Endodermal cell (in vitro differentiated cells): ENCODE measurements around the gene P2RX7. TPM values are rescaled to one million over a fixed set of nuclear protein-coding genes. Genes with fewer than 3 reads are reported as not detected.

Source experiments
- DNase-seq: peaks from one replicate; pipeline ENCODE4 v3.0.0-alpha.2; 2017
- H3K27ac ChIP-seq: 2 replicates; pipeline ENCODE4 v1.5.1; 2013; ENCODE audit warnings: mild to moderate bottlenecking, low read depth, low read length, moderate library complexity
- H3K27me3 ChIP-seq: 2 replicates; pipeline ENCODE4 v1.6.1; 2013; ENCODE audit warnings: mild to moderate bottlenecking, low read length, moderate library complexity; ENCODE audit not compliant: insufficient read depth, control insufficient read depth, poor library complexity, severe bottlenecking
- H3K36me3 ChIP-seq: 2 replicates; pipeline ENCODE4 v1.7.0; 2013; ENCODE audit warnings: mild to moderate bottlenecking, low read length, moderate library complexity; ENCODE audit not compliant: control insufficient read depth, insufficient read depth
- H3K4me1 ChIP-seq: one replicate; pipeline ENCODE4 v1.7.0; 2013; ENCODE audit warnings: low read length; ENCODE audit not compliant: control insufficient read depth, insufficient read depth
- H3K4me3 ChIP-seq: 2 replicates; pipeline ENCODE4 v1.5.1; 2013; ENCODE audit warnings: mild to moderate bottlenecking, low read length, moderate library complexity
- H3K9ac ChIP-seq: 2 replicates; pipeline ENCODE4 v1.6.1; 2013; ENCODE audit warnings: mild to moderate bottlenecking, low read length, moderate library complexity; ENCODE audit not compliant: poor library complexity, severe bottlenecking; ENCODE audit errors: extremely low read depth
- H3K9me3 ChIP-seq: 2 replicates; pipeline ENCODE4 v1.6.1; 2013; ENCODE audit warnings: mild to moderate bottlenecking, low read length, moderate library complexity; ENCODE audit not compliant: control insufficient read depth
- H3K27ac Mint-ChIP-seq: 2 replicates; pipeline ENCODE4 v1.8.0; 2020; ENCODE audit warnings: mixed read lengths
- H3K27me3 Mint-ChIP-seq: 2 replicates; pipeline ENCODE4 v1.8.0; 2021; ENCODE audit warnings: mild to moderate bottlenecking, mixed read lengths; ENCODE audit not compliant: insufficient read depth
- H3K36me3 Mint-ChIP-seq: 2 replicates; pipeline ENCODE4 v1.8.0; 2020; ENCODE audit warnings: low read depth, mixed read lengths
- H3K4me1 Mint-ChIP-seq: 2 replicates; pipeline ENCODE4 v1.8.0; 2020; ENCODE audit warnings: mixed read lengths
- H3K4me3 Mint-ChIP-seq: 2 replicates; pipeline ENCODE4 v1.8.0; 2020; ENCODE audit warnings: mild to moderate bottlenecking, moderate library complexity, mixed read lengths
- H3K9me3 Mint-ChIP-seq: 2 replicates; pipeline ENCODE4 v1.8.0; 2020; ENCODE audit warnings: mild to moderate bottlenecking, mixed read lengths
- WGBS, 2 experiments: methylation state at CpG; one replicate each; pipeline versions ENCODE4 v1.1.5 to v1.1.7; 2013; ENCODE audit warnings: missing lambda C conversion rate in 2 of 2, mixed read lengths in 1 of 2; ENCODE audit not compliant: insufficient coverage in 1 of 2, insufficient read length in 1 of 2; 5-methylcytosine and 5-hydroxymethylcytosine counted together
- total RNA-seq, 2 donors: library from RNA; stranded (reverse); fragmentation: NEBNext Ultra II Directional in 1 of 2; extraction: Animal tissue kit (Norgen Biotek cat#: 25700) in 1 of 2; gene quantifications; 2 replicates in 1 of 2; 3 replicates in 1 of 2; pipeline ENCODE4 v1.2.1, GENCODE V29; 2021
- TF ChIP-seq, protein P1 (sequence below): fragments of 200-600 bp; sonication (generic); conservative IDR thresholded peaks from 2 replicates; pipeline ENCODE4 v1.5.0; 2021; ENCODE audit warnings: antibody characterized with exemption, mild to moderate bottlenecking

P2RX7 gene
- total RNA-seq, 2 donors from 2014 or later = 0.18 TPM; not detected in 1

DNA sequence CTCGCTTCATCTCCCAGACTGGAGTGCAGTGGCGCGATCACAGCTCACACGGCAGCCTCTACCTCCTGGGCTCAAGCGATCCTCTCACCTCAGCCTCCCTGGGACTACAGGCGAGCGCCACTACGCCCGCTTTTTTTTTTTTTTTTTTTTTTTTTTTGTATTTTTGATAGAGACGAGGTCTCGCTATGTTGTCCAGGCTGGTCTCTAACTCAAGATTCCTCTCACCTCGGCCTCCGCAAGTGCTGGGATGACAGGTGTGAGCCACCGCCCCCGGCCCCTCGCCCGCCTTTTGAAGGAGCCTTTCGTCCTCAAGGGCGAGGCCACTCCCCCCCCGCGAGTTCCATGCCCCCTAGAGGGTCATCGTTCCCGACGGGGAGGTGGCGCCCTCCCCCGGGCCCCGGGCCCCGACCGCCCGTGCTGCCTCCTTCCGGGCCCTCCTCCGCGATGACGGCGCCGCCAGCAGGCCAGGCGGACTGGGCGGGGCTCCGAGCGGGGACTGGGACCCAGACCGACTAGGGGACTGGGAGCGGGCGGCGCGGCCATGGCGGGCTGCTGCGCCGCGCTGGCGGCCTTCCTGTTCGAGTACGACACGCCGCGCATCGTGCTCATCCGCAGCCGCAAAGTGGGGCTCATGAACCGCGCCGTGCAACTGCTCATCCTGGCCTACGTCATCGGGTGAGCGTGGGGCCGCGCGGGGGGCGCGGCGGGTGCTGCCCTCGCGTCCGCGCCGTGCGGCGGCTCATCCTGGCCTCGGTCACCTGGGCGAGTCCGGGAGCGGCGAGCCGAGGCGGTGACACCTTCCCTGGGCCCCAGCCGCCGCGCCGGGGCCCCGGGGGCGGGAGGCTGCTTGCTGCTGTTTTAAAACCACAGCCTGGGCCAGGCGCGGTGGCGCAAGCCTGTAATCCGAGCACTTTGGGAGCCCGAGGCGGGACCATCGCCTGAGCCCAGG is 77.2 kb downstream of the P2RX7 start, which contains the start of gene P2RX4:
Gene P2RX4 (plus strand): TSS at position 506 of the 949 bp plus-strand sequence. CDS start 36 bp downstream, at position 542.
- no peaks in the 10 kb centered on the region for H3K36me3 ChIP-seq
- H3K27me3 ChIP-seq = no peaks in the 10 kb centered on the region
- peak within 1 kb of the TSS; percentile 76 for H3K4me3 Mint-ChIP-seq
- peak within 1 kb of the TSS; percentile 24 for H3K27ac ChIP-seq
- DNase-seq = peak; percentile 97
- 8 to 10% methylated on average over 54 to 93 of the region's 97 CpGs for WGBS, 2 experiments
- H3K9me3 Mint-ChIP-seq = no peaks in the 10 kb centered on the region
- H3K4me3 ChIP-seq = peak within 1 kb of the TSS; percentile 83
- H3K36me3 Mint-ChIP-seq = peaks cover 3% of the 10 kb centered on the region
- peaks cover 16% of the 10 kb centered on the region for H3K27me3 Mint-ChIP-seq
- peak within 1 kb of the TSS; percentile 76 for H3K9ac ChIP-seq
- H3K9me3 ChIP-seq = no peaks in the 10 kb centered on the region
- no peaks in the 10 kb centered on the region for H3K4me1 ChIP-seq
- TF ChIP-seq, protein P1, sequence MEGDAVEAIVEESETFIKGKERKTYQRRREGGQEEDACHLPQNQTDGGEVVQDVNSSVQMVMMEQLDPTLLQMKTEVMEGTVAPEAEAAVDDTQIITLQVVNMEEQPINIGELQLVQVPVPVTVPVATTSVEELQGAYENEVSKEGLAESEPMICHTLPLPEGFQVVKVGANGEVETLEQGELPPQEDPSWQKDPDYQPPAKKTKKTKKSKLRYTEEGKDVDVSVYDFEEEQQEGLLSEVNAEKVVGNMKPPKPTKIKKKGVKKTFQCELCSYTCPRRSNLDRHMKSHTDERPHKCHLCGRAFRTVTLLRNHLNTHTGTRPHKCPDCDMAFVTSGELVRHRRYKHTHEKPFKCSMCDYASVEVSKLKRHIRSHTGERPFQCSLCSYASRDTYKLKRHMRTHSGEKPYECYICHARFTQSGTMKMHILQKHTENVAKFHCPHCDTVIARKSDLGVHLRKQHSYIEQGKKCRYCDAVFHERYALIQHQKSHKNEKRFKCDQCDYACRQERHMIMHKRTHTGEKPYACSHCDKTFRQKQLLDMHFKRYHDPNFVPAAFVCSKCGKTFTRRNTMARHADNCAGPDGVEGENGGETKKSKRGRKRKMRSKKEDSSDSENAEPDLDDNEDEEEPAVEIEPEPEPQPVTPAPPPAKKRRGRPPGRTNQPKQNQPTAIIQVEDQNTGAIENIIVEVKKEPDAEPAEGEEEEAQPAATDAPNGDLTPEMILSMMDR = peak; percentile 57
- H3K27ac Mint-ChIP-seq = peak within 1 kb of the TSS; percentile 12
- peaks cover 3% of the 10 kb centered on the region for H3K4me1 Mint-ChIP-seq

DNA sequence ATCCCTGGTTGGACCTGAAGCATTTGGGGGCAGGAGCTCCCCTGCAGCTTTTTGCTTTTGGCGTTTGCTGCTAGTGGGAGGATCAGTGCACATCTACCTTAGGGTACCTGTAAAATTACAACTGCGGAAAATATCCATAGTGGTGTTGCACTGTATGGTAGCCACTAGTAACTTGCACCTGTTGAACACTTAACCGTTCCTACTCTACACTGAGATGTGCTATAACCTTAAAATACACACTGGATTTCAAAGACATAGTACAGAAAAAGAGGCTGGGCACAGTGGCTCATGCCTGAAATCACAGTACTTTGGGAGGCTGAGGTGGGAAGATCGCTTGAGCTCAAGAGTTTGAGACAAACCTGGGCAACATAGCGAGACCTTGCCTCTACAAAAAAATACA is 80.2 kb downstream of the P2RX7 start:
- Histone ChIP-seq H3K4me1 (no peaks in the 10 kb centered on the region), H3K36me3 (peaks cover 3% of the 10 kb centered on the region), H3K27me3 (no peaks in the 10 kb centered on the region), H3K27ac (no peak overlapping the region), H3K9me3 (no peaks in the 10 kb centered on the region), H3K4me3 (no peak overlapping the region), H3K9ac (no peak overlapping the region)
- Mint-ChIP-seq H3K36me3 (peaks cover 5% of the 10 kb centered on the region), H3K4me3 (no peak overlapping the region), H3K4me1 (peaks cover 4% of the 10 kb centered on the region), H3K27me3 (peaks cover 13% of the 10 kb centered on the region), H3K27ac (no peak overlapping the region), H3K9me3 (no peaks in the 10 kb centered on the region)
- 95 to 96% methylated on average over 3 to 5 of the region's 5 CpGs for WGBS, 2 experiments
- DNase-seq = no peak
- TF ChIP-seq, protein P1 = no peak

DNA sequence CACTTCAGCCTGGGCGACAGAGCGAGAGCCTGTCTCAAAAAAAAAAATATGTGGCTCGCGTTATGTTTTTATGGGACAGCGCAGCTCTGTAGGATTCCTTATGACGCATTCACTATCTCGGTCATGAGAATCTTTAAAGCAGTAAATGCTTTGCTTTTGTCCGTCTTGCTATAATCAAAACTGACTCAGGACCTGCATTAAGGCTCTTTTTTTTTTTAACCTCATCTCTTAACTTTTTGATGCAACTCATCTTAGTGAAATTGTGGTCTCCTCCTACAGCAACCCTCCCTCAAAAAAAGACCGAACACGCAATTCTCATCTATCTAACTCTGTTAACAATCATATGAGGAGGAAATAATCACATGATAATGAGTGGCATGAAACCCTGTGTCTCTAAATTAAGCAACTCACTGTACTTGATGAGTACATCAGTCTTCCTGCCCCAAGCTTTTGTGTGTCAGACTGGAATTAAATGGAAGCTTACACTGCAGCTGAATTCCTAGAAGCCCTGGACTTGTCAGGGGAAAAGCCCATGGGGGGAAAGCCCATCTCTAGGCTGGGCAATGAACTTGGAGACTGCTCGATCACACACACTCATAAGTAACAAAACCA is 81.6 kb downstream of the P2RX7 start:
- no peaks in the 10 kb centered on the region for H3K9me3 ChIP-seq
- no peaks in the 10 kb centered on the region for H3K27me3 ChIP-seq
- H3K4me3 Mint-ChIP-seq = no peak overlapping the region
- no peaks in the 10 kb centered on the region for H3K4me1 ChIP-seq
- no peak overlapping the region for H3K9ac ChIP-seq
- peaks cover 6% of the 10 kb centered on the region for H3K4me1 Mint-ChIP-seq
- TF ChIP-seq, protein P1 = no peak
- DNase-seq = no peak
- H3K4me3 ChIP-seq = no peak overlapping the region
- peaks cover 8% of the 10 kb centered on the region for H3K36me3 Mint-ChIP-seq
- no peaks in the 10 kb centered on the region for H3K9me3 Mint-ChIP-seq
- 84 to 88% methylated on average over 10 of the region's 11 CpGs for WGBS, 2 experiments
- peaks cover 2% of the 10 kb centered on the region for H3K27me3 Mint-ChIP-seq
- H3K27ac Mint-ChIP-seq = no peak overlapping the region
- H3K36me3 ChIP-seq = peaks cover 3% of the 10 kb centered on the region
- H3K27ac ChIP-seq = no peak overlapping the region
